ENCODE data around the gene SOX1.

The SOX1 gene

DNA sequence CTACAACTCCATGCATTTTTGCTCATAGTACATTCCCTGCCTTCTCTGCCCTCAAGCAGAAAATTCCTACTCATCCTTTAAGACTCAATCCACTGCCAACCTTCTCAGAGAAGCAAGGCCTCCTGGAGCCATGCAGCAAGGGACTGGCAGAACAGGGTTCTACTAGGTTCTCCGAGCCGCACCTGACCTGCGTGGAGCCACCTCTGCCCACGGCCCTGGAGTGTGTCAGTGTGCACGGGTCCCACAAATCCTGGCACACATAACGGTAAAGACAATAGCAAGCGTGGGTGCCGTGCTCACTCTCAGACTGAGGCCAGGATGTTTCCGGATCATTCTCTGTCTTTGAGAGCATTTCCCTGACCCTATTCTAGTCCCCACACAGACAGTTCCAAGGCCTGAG lies 30.0 kb downstream of the SOX1 start:
- no peak overlapping the region for H3K4me3 ChIP-seq (ENCODE audit: control insufficient read depth, low read depth, low read length)
- TF ChIP-seq, protein P1, sequence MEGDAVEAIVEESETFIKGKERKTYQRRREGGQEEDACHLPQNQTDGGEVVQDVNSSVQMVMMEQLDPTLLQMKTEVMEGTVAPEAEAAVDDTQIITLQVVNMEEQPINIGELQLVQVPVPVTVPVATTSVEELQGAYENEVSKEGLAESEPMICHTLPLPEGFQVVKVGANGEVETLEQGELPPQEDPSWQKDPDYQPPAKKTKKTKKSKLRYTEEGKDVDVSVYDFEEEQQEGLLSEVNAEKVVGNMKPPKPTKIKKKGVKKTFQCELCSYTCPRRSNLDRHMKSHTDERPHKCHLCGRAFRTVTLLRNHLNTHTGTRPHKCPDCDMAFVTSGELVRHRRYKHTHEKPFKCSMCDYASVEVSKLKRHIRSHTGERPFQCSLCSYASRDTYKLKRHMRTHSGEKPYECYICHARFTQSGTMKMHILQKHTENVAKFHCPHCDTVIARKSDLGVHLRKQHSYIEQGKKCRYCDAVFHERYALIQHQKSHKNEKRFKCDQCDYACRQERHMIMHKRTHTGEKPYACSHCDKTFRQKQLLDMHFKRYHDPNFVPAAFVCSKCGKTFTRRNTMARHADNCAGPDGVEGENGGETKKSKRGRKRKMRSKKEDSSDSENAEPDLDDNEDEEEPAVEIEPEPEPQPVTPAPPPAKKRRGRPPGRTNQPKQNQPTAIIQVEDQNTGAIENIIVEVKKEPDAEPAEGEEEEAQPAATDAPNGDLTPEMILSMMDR (IDR thresholded peaks at IDR 0.05; ENCODE audit: control insufficient read depth, insufficient read depth, low read depth, low read length, missing control alignments), result no peak
- DNase-seq (ENCODE audit: low read depth), result no peak

DNA sequence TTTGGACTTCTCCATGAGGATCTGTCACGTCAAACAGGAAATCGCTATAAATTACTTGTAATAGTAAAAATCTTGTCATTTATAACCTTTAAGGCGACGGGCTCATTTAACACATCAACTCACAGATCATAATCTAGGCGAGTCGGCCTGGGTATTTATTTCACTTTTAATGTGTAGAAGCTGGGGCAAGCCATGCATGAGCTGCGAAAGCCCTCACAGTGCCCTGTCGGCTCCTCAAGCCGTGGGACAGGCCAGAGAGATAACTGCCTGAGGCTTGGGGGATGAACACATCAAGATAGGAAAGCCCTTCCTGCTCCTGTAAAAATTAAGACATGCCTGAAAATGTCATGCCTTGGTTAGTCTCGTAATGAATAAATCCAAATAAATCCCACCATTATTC lies 30.8 kb downstream of the SOX1 start:
- no peak overlapping the region for H3K4me3 ChIP-seq (ENCODE audit: control insufficient read depth, low read depth, low read length)
- TF ChIP-seq, protein P1 (IDR thresholded peaks at IDR 0.05; ENCODE audit: control insufficient read depth, insufficient read depth, low read depth, low read length, missing control alignments), result no peak
- no peak for DNase-seq (ENCODE audit: low read depth)

DNA sequence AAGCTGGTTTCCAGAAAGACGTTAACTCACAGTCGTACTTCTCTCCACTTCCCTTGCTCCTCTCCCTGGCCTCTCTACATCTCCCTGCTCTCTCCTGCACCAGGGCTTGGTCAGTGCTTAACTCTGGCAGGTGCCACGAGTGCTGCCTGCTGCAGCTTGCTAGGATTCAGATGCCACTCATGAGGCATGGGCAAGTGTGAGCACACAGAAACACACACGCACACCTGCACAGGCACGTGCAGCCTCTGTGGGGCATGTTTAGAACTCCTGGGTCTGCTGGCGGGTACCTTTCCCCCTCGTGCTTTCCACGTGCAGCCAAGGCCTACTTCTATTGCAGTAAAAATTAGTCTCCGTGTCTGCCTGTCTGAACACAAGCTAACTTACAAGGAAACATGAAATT lies 31.8 kb downstream of the SOX1 start:
- no peak overlapping the region for H3K4me3 ChIP-seq (ENCODE audit: control insufficient read depth, low read depth, low read length)
- TF ChIP-seq, protein P1 (IDR thresholded peaks at IDR 0.05; ENCODE audit: control insufficient read depth, insufficient read depth, low read depth, low read length, missing control alignments), result no peak

DNA sequence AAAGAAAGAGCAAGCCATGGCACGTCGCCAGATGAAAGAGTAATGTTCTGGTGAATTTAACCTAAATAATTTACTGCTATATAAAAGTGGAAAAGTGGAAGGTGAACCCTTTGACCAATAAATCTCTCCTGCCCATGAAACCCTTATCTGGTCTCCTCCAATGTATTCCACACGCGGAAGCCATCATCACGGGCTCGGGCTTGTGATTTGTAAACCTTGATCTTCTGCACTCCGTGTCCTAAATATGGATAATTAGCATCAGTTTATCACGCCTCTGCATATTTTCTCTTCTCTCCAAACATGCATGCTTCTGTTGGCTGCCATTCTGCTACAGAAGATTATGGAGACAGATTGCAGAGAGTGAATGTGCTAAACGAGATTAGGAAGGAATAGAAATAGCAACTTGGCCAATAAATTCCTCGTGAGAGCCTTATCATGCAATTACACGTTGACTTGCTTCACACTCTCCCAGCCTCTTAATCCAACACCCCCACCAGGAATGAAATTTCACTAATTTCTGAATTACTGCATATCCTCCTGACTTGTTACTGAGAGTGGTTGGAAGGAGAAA lies 34.5 kb downstream of the SOX1 start:
- TF ChIP-seq, protein P1 (IDR thresholded peaks at IDR 0.05; ENCODE audit: control insufficient read depth, insufficient read depth, low read depth, low read length, missing control alignments), result no peak
- no peak for DNase-seq (ENCODE audit: low read depth)
- H3K4me3 ChIP-seq (ENCODE audit: control insufficient read depth, low read depth, low read length), result no peak overlapping the region

More for the DNA sequence above, 31.8 kb downstream of the SOX1 start:
- no peak for DNase-seq (ENCODE audit: low read depth)

DNA sequence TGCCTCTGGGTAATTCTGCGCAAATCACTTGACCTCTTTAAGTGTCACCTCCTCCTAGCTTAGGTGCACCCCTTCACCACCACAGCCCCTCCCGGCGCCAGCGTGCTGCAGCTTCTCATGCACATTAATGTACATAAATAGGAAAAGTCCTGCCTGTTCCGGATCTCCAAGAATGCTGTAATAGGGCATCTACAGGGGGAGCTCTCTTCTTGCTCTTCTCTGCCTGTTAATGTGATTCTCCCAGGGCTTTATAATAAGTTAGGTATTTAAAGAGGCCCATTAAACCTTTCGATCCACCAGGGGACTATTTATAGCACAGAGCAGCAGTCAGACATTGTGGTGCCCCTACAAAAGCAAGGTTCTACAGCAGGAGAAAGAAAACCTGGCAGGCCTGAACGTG lies 35.3 kb downstream of the SOX1 start:
- H3K4me3 ChIP-seq (ENCODE audit: control insufficient read depth, low read depth, low read length), result no peak overlapping the region
- TF ChIP-seq, protein P1 (IDR thresholded peaks at IDR 0.05; ENCODE audit: control insufficient read depth, insufficient read depth, low read depth, low read length, missing control alignments), result no peak
- no peak for DNase-seq (ENCODE audit: low read depth)

DNA sequence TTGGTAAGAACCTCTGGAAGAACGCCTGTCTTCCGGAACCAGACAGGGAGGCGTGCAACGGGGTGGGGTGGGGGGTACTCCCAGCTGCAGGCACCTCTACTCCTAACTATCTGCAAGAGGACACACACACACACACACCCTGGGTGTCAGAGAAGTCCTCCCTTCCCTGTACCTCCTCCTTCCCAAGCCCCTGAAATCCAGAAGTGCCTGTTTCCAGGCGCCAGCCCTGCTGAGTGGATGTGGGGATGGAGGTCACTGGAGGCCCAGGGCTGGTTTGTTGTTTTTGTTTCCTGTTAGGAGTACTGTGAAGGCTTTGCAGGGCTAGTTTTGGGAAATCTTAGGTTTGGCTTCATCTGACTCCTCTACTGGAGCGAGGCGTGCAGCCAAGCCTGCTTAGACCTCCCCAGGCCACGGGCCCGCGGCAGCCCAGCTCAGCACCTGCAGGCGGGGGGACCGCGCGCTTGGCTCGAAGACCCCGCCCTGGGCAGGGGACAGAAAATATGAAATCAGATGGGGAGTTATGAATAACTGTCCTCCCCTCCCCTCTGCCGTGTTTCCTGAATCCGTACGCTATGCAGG lies 36.4 kb downstream of the SOX1 start:
- TF ChIP-seq, protein P1 (IDR thresholded peaks at IDR 0.05; ENCODE audit: control insufficient read depth, insufficient read depth, low read depth, low read length, missing control alignments), result no peak
- DNase-seq (ENCODE audit: low read depth), result no peak
- H3K4me3 ChIP-seq (ENCODE audit: control insufficient read depth, low read depth, low read length), result no peak overlapping the region
